Measurements from ENCODE around the gene KRT26. TPM values are rescaled to one million over a fixed set of nuclear protein-coding genes. Genes with fewer than 3 reads are reported as not detected.

KRT26 gene
- polyA plus RNA-seq, 1 donor = not detected

Other genes starting within 250 kb of the KRT26 start
- gene CCR7, start 206.7 kb downstream of the KRT26 start, polyA plus RNA-seq = 0.64 TPM
- gene SMARCE1, start 124.4 kb downstream of the KRT26 start, polyA plus RNA-seq = 127 TPM
- gene KRT222, start 107.0 kb downstream of the KRT26 start, polyA plus RNA-seq = 2.0 TPM
- gene KRT24, start 68.4 kb downstream of the KRT26 start, polyA plus RNA-seq = not detected
- gene KRT25, start 16.9 kb downstream of the KRT26 start, polyA plus RNA-seq = 0.75 TPM
- gene KRT27, start 10.3 kb upstream of the KRT26 start, polyA plus RNA-seq = not detected
- not detected for gene KRT28, start 27.8 kb upstream of the KRT26 start, polyA plus RNA-seq
- gene KRT10, start 50.4 kb upstream of the KRT26 start, polyA plus RNA-seq = 40.7 TPM
- 0.16 TPM for gene KRT12, start 95.0 kb upstream of the KRT26 start, polyA plus RNA-seq
- gene KRT20, start 113.0 kb upstream of the KRT26 start, polyA plus RNA-seq = 31.7 TPM
- 0.18 TPM for gene KRT23, start 165.4 kb upstream of the KRT26 start, polyA plus RNA-seq
- not detected for gene KRT39, start 194.7 kb upstream of the KRT26 start, polyA plus RNA-seq
- 0.07 TPM for gene KRT40, start 212.1 kb upstream of the KRT26 start, polyA plus RNA-seq
- not detected for gene KRTAP3-3, start 222.0 kb upstream of the KRT26 start, polyA plus RNA-seq
- gene KRTAP3-2, start 227.7 kb upstream of the KRT26 start, polyA plus RNA-seq = not detected
- gene KRTAP3-1, start 236.9 kb upstream of the KRT26 start, polyA plus RNA-seq = not detected

Measured in large intestine (tissue), 1 donor.